Natural killer cell treated with Interleukin-12 subunit alpha and Interleukin-12 subunit beta and Interleukin-15 and Interleukin-18, amount 100 ng/mL, for 72 hours (primary cell): ENCODE data around the gene DPEP1. TPM values are rescaled to one million over a fixed set of nuclear protein-coding genes. Genes with fewer than 3 reads are reported as not detected.
"Not testable (repeated sequence)": the region's sequence is repeated elsewhere in the genome, so short reads cannot be mapped to it uniquely, and the experiment has no call there.

ENCODE experiments used
- ATAC-seq, 2 donors: fragments of 150-1000 bp; cut with Tn5 transposase in 1 of 2; sonication (Bioruptor Pico), chemical (Tn5 transposase) in 1 of 2; 2 replicates each; pipeline ENCODE4 v1.10.0; 2021
- DNase-seq: peaks from one replicate; pipeline ENCODE4 v3.0.0; 2022; ENCODE audit warnings: low spot score
- H3K27ac Mint-ChIP-seq, 2 donors: 1 replicate in 1 of 2; 2 replicates in 1 of 2; pipeline ENCODE4 v1.8.0; 2022; ENCODE audit warnings: mixed read lengths in 2 of 2, mild to moderate bottlenecking in 1 of 2, moderate library complexity in 1 of 2
- H3K27me3 Mint-ChIP-seq, 2 donors: 1 replicate in 1 of 2; 2 replicates in 1 of 2; pipeline ENCODE4 v1.8.0; 2022; ENCODE audit warnings: mixed read lengths in 2 of 2
- H3K36me3 Mint-ChIP-seq: one replicate; pipeline ENCODE4 v1.8.0; 2022; ENCODE audit warnings: mixed read lengths
- H3K4me1 Mint-ChIP-seq, 2 donors: 1 replicate in 1 of 2; 2 replicates in 1 of 2; pipeline ENCODE4 v1.8.0; 2022; ENCODE audit warnings: low read depth in 2 of 2, mixed read lengths in 2 of 2, mild to moderate bottlenecking in 1 of 2
- H3K4me3 Mint-ChIP-seq: one replicate; pipeline ENCODE4 v1.8.0; 2022; ENCODE audit warnings: mixed read lengths
- H3K9me3 Mint-ChIP-seq: 2 replicates; pipeline ENCODE4 v1.8.0; 2022; ENCODE audit warnings: mixed read lengths
- total RNA-seq, 2 donors: library from RNA; stranded (reverse); gene quantifications; one replicate each; pipeline ENCODE4 v1.2.3, GENCODE V29; 2022

DPEP1 gene
- total RNA-seq, 2 donors from 2014 or later = not detected

- H3K9me3 Mint-ChIP-seq = no peaks in the 10 kb centered on the region
- DNase-seq (no peak), ATAC-seq (no peak)
- peaks cover 17 to 21% of the 10 kb centered on the region in 2 donors for H3K27me3 Mint-ChIP-seq
- H3K4me3 Mint-ChIP-seq = no peak overlapping the region
- no peak overlapping the region for H3K27ac Mint-ChIP-seq
- no peaks in the 10 kb centered on the region for H3K36me3 Mint-ChIP-seq
- H3K4me1 Mint-ChIP-seq = peaks cover 0 to 2% of the 10 kb centered on the region in 2 donors
These were observed 11.6 kb downstream of the DPEP1 start for GRCh38 chr16:89624777-89625761.

GRCh38 chr16:89629827-89630610 is 16.6 kb downstream of the DPEP1 start:
- ATAC-seq (no peak), DNase-seq (no peak)
- Mint-ChIP-seq H3K27me3 (peaks cover 4% of the 10 kb centered on the region in 2 donors), H3K4me3 (no peak overlapping the region), H3K4me1 (no peaks in the 10 kb centered on the region), H3K36me3 (no peaks in the 10 kb centered on the region), H3K9me3 (no peaks in the 10 kb centered on the region), H3K27ac (no peak overlapping the region)

DNA sequence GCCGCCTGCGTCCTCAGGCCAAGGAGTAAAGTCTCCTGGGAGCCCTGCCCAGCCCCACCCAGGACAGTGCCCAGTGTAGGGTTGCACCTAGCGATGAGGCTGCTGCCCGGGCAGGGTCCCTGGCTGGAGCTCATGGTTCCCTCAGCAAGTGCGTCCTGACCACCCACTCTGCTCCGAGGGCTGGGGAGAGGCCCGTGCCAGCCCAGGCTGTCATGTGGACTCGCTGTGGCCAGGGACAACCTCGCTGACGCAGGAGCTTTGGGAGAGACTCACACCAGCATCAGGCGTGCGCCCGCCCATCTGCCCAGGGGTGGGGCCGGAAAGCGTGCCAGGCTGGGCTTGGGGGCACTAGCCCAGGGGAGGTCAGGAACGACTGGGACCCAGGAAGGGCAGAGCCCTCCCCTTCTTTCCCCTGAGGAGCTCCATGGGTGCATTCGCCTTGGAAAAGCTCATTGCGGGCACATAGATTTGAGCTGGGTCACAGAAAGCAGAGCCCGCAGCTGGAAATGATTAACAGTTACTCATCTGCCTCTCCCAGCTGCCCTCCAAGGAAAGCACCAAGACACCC is 19.7 kb downstream of the DPEP1 start:
- Mint-ChIP-seq H3K36me3 (no peaks in the 10 kb centered on the region), H3K9me3 (no peaks in the 10 kb centered on the region), H3K4me1 (no peaks in the 10 kb centered on the region), H3K27ac (no peak overlapping the region), H3K4me3 (no peak overlapping the region), H3K27me3 (no peaks in the 10 kb centered on the region)
- no peak for DNase-seq
- ATAC-seq = peak; percentile 21 to 26

GRCh38 chr16:89634463-89635385 is 21.3 kb downstream of the DPEP1 start:
- not testable (repeated sequence) for H3K27ac Mint-ChIP-seq, DNase-seq, ATAC-seq, H3K36me3 Mint-ChIP-seq, H3K9me3 Mint-ChIP-seq, H3K27me3 Mint-ChIP-seq, H3K4me1 Mint-ChIP-seq, H3K4me3 Mint-ChIP-seq

DNA sequence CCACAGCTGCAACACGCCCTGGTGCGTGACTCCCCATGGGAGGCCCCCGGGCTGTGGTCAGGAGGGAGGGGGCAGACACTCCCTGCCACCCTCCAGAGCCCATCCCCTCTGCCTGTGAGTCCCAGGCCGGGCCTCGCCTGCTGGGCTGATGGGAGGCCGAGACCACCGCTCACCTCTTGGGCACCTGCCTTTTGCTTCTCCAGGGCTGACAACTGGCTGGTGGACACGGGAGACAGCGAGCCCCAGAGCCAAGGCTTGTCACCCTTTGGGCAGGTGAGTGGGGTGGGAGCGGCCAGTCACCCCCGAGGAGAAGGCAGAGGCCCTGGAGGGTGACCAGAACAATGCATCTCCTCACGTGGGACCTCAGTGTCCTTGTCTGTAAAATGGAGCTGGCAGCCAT is 23.2 kb downstream of the DPEP1 start:
- no peaks in the 10 kb centered on the region for H3K36me3 Mint-ChIP-seq
- H3K27ac Mint-ChIP-seq = no peak overlapping the region
- no peaks in the 10 kb centered on the region for H3K9me3 Mint-ChIP-seq
- no peaks in the 10 kb centered on the region for H3K27me3 Mint-ChIP-seq
- ATAC-seq (no peak), DNase-seq (no peak)
- peaks cover 7 to 9% of the 10 kb centered on the region in 2 donors for H3K4me1 Mint-ChIP-seq
- H3K4me3 Mint-ChIP-seq = no peak overlapping the region

GRCh38 chr16:89637379-89637778 is 23.9 kb downstream of the DPEP1 start:
- Mint-ChIP-seq H3K36me3 (no peaks in the 10 kb centered on the region), H3K27ac (no peak overlapping the region), H3K9me3 (no peaks in the 10 kb centered on the region), H3K4me1 (peaks cover 7 to 9% of the 10 kb centered on the region in 2 donors), H3K4me3 (no peak overlapping the region), H3K27me3 (no peaks in the 10 kb centered on the region)
- DNase-seq = no peak
- no peak for ATAC-seq

GRCh38 chr16:89638455-89638854 is 25.0 kb downstream of the DPEP1 start:
- Mint-ChIP-seq H3K27me3 (no peaks in the 10 kb centered on the region), H3K4me3 (no peak overlapping the region), H3K4me1 (peaks cover 7 to 11% of the 10 kb centered on the region in 2 donors), H3K9me3 (no peaks in the 10 kb centered on the region), H3K27ac (no peak overlapping the region), H3K36me3 (no peaks in the 10 kb centered on the region)
- ATAC-seq (no peak), DNase-seq (no peak)

- Mint-ChIP-seq H3K4me3 (no peak overlapping the region), H3K27ac (no peak overlapping the region), H3K36me3 (no peaks in the 10 kb centered on the region), H3K9me3 (no peaks in the 10 kb centered on the region), H3K4me1 (peaks cover 7 to 11% of the 10 kb centered on the region in 2 donors), H3K27me3 (no peaks in the 10 kb centered on the region)
- ATAC-seq (no peak), DNase-seq (no peak)
These were observed 25.9 kb downstream of the DPEP1 start for GRCh38 chr16:89639385-89639784.

GRCh38 chr16:89641458-89642119 is 28.1 kb downstream of the DPEP1 start:
- DNase-seq (no peak), ATAC-seq (no peak)
- Mint-ChIP-seq H3K27ac (no peak overlapping the region), H3K9me3 (no peaks in the 10 kb centered on the region), H3K27me3 (no peaks in the 10 kb centered on the region), H3K36me3 (no peaks in the 10 kb centered on the region), H3K4me3 (no peak overlapping the region), H3K4me1 (peaks cover 7 to 11% of the 10 kb centered on the region in 2 donors)

DNA sequence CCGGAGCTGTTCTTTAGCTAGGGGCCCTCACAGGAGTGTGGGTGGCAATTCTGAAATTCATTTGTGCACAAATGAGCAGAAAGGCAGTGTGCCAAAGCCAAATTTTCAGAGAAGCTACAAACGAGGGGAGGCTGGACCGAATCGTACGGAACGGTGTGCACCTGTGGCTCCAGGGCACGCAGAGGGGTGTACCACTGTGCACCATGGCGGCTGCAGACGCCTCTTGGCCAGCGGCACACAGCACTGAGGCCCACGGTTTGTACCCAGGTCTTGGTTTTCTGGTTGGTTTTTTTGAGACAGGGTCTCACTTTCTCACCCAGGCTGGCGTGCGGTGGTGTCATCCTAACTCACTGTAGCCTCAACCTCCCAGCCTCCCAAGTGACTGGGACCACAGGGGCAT is 29.1 kb downstream of the DPEP1 start:
- no peak overlapping the region for H3K27ac Mint-ChIP-seq
- H3K27me3 Mint-ChIP-seq = no peaks in the 10 kb centered on the region
- ATAC-seq (no peak), DNase-seq (no peak)
- H3K4me1 Mint-ChIP-seq = peaks cover 7 to 11% of the 10 kb centered on the region in 2 donors
- H3K4me3 Mint-ChIP-seq = no peak overlapping the region
- H3K36me3 Mint-ChIP-seq = no peaks in the 10 kb centered on the region
- H3K9me3 Mint-ChIP-seq = no peaks in the 10 kb centered on the region

GRCh38 chr16:89643769-89644300 is 30.4 kb downstream of the DPEP1 start:
- Mint-ChIP-seq H3K27me3 (no peaks in the 10 kb centered on the region), H3K9me3 (no peaks in the 10 kb centered on the region), H3K27ac (no peak overlapping the region), H3K4me3 (no peak overlapping the region), H3K36me3 (no peaks in the 10 kb centered on the region), H3K4me1 (peaks cover 7 to 11% of the 10 kb centered on the region in 2 donors)
- DNase-seq (no peak), ATAC-seq (no peak)

GRCh38 chr16:89645122-89645521 is 31.7 kb downstream of the DPEP1 start:
- DNase-seq = no peak
- no peak for ATAC-seq
- no peaks in the 10 kb centered on the region for H3K36me3 Mint-ChIP-seq
- peaks cover 7 to 11% of the 10 kb centered on the region in 2 donors for H3K4me1 Mint-ChIP-seq
- no peak overlapping the region for H3K4me3 Mint-ChIP-seq
- no peaks in the 10 kb centered on the region for H3K27me3 Mint-ChIP-seq
- H3K27ac Mint-ChIP-seq = no peak overlapping the region
- H3K9me3 Mint-ChIP-seq = no peaks in the 10 kb centered on the region
